Ovary (tissue), 3 donors: ENCODE measurements around the gene DEFB112.

Experiments used
- CTCF ChIP-seq, 3 donors: fragments of 450-650 bp in 2 of 3; fragments of 200-600 bp in 1 of 3; IDR thresholded peaks; one replicate each; pipeline versions ENCODE4 v1.5.1 to v1.8.0; 2016 to 2022; ENCODE audit warnings: antibody characterized with exemption in 3 of 3, mild to moderate bottlenecking in 1 of 3
- EP300 ChIP-seq: sonication (generic); formaldehyde crosslinking; IDR thresholded peaks from one replicate; pipeline ENCODE4 v1.6.1; 2017; ENCODE audit warnings: antibody characterized with exemption
- POLR2A ChIP-seq: fragments of 450-650 bp; IDR thresholded peaks from one replicate; pipeline ENCODE4 v1.6.1; 2017; ENCODE audit warnings: antibody characterized with exemption, mild to moderate bottlenecking, moderate library complexity
- donor health status: DM: no; HTN: no; CAD: no.

DNA sequence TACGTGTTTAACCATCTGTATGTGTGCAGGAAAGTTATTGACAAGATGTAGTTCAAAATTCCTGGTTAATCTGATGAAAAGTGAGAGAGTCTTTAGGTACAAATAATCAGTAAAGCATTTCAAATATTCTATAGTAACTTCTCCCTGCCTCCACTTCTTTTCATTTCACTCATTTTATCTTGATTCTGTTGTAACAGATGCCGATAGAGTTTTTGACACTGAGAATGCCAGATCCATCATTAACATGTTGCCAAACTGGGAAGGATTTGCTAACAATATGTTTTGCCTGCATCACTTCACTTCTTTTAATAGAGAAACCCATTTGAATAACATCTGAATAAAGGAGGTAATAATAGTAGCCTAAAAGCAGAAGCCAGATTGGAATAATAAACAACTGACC is 20.4 kb upstream of the DEFB112 start:
- TF ChIP-seq CTCF (IDR thresholded peaks at IDR 0.05) (no peak), POLR2A (no peak), EP300 (no peak)
